DOHH2 (cell line): Measurements from ENCODE around the gene GPR142.

Experiments used
- EZH2phosphoT487 ChIP-seq: fragments of 200-600 bp; sonication (generic); IDR thresholded peaks from 2 replicates; pipeline ENCODE4 v1.6.1; 2017; ENCODE audit warnings: borderline replicate concordance, mild to moderate bottlenecking, antibody characterized with exemption, low read length, moderate library complexity, mixed read lengths
- TF ChIP-seq, protein P1 (sequence below): fragments of 200-600 bp; sonication (generic); IDR thresholded peaks from one replicate; pipeline ENCODE4 v1.5.1; 2014; ENCODE audit warnings: antibody characterized with exemption, mild to moderate bottlenecking, low read depth, low read length; ENCODE audit not compliant: poor library complexity, severe bottlenecking

DNA sequence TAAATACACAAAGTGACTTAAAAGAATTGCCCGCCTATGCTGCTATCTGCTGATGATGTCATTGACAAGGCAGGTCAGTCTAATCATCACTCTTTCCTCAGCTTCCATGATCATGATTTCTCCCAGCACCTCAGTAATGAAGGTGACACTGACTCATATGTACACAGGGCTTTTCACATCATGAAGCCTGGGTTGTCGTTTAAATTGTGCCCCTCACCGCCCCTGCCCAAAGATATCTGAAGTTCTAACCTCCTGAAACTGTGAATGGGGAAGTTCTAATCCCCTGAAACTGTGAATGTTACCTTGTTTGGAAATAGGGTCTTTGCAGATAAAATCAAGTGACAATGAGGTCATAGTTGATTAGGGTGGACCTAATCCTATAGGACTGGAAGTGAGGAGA lies 47.2 kb downstream of the GPR142 start:
- TF ChIP-seq, protein P1, sequence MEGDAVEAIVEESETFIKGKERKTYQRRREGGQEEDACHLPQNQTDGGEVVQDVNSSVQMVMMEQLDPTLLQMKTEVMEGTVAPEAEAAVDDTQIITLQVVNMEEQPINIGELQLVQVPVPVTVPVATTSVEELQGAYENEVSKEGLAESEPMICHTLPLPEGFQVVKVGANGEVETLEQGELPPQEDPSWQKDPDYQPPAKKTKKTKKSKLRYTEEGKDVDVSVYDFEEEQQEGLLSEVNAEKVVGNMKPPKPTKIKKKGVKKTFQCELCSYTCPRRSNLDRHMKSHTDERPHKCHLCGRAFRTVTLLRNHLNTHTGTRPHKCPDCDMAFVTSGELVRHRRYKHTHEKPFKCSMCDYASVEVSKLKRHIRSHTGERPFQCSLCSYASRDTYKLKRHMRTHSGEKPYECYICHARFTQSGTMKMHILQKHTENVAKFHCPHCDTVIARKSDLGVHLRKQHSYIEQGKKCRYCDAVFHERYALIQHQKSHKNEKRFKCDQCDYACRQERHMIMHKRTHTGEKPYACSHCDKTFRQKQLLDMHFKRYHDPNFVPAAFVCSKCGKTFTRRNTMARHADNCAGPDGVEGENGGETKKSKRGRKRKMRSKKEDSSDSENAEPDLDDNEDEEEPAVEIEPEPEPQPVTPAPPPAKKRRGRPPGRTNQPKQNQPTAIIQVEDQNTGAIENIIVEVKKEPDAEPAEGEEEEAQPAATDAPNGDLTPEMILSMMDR, result no peak
- no peak for TF ChIP-seq EZH2phosphoT487
